Measurements from ENCODE around the gene TGM5.
"Not testable (repeated sequence)": the region's sequence is repeated elsewhere in the genome, so short reads cannot be mapped to it uniquely, and the experiment has no call there.

TGM5 gene

GRCh38 chr15:43226436-43227305, 40.1 kb downstream of the TGM5 start:
- TF ChIP-seq CTCF (conservative IDR thresholded peaks at IDR 0.05; ENCODE audit: low read depth, low read length), result no peak
- no peak overlapping the region for H3K4me3 ChIP-seq (ENCODE audit: low read length)
- DNase-seq (ENCODE audit: low read depth), result no peak

- DNase-seq (ENCODE audit: low read depth); H3K4me3 ChIP-seq (ENCODE audit: low read length): not testable (repeated sequence)
These were observed 40.8 kb downstream of the TGM5 start for GRCh38 chr15:43225950-43226255.

- DNase-seq (ENCODE audit: low read depth), result no peak
- TF ChIP-seq CTCF (conservative IDR thresholded peaks at IDR 0.05; ENCODE audit: low read depth, low read length), result peak; percentile 87
- H3K4me3 ChIP-seq (ENCODE audit: low read length), result no peak overlapping the region
These were observed 41.4 kb downstream of the TGM5 start for GRCh38 chr15:43225201-43225949.

GRCh38 chr15:43221422-43221821, 45.3 kb downstream of the TGM5 start:
- TF ChIP-seq CTCF (conservative IDR thresholded peaks at IDR 0.05; ENCODE audit: low read depth, low read length), result no peak
- H3K4me3 ChIP-seq (ENCODE audit: low read length), result no peak overlapping the region
- DNase-seq (ENCODE audit: low read depth), result no peak

GRCh38 chr15:43220991-43221403, 45.7 kb downstream of the TGM5 start, which contains the start of gene EPB42:
TSS of gene EPB42 (minus strand) at chr15:43221018. CDS start at chr15:43220825, 193 bp downstream.
- no peak for DNase-seq (ENCODE audit: low read depth)
- no peak for TF ChIP-seq CTCF (conservative IDR thresholded peaks at IDR 0.05; ENCODE audit: low read depth, low read length)
- H3K4me3 ChIP-seq (ENCODE audit: low read length), result no peak within 1 kb of the TSS

- TF ChIP-seq CTCF (conservative IDR thresholded peaks at IDR 0.05; ENCODE audit: low read depth, low read length), result no peak
- no peak for DNase-seq (ENCODE audit: low read depth)
- no peak overlapping the region for H3K4me3 ChIP-seq (ENCODE audit: low read length)
These were observed 46.5 kb downstream of the TGM5 start for GRCh38 chr15:43219929-43220928.

Measured in retinal pigment epithelial cell (primary cell).